Suprapubic skin (tissue), 4 donors: Measurements from ENCODE around the gene PADI6. TPM values are rescaled to one million over a fixed set of nuclear protein-coding genes. Genes with fewer than 3 reads are reported as not detected.

Experiments used
- DNase-seq, 2 donors: peaks; one replicate each; pipeline ENCODE4 v3.0.0-alpha.2; 2019; ENCODE audit warnings: low spot score in 2 of 2
- H3K27ac ChIP-seq: fragments of 200-600 bp; sonication (generic); one replicate; pipeline ENCODE4 v1.5.1; 2019
- H3K27me3 ChIP-seq: fragments of 200-600 bp; sonication (generic); one replicate; pipeline ENCODE4 v1.5.1; 2019
- H3K36me3 ChIP-seq: fragments of 200-600 bp; sonication (generic); one replicate; pipeline ENCODE4 v1.5.1; 2019
- H3K4me1 ChIP-seq: fragments of 200-600 bp; sonication (generic); one replicate; pipeline ENCODE4 v1.5.1; 2019
- H3K4me3 ChIP-seq: fragments of 200-600 bp; sonication (generic); one replicate; pipeline ENCODE4 v1.5.1; 2019; ENCODE audit warnings: mild to moderate bottlenecking
- H3K9me3 ChIP-seq: fragments of 200-600 bp; sonication (generic); one replicate; pipeline ENCODE4 v1.5.1; 2019
- EP300 ChIP-seq: sonication (generic); formaldehyde crosslinking; IDR thresholded peaks from one replicate; pipeline ENCODE4 v1.6.1; 2017; ENCODE audit warnings: antibody characterized with exemption
- POLR2A ChIP-seq, 2 donors: fragments of 450-650 bp; IDR thresholded peaks; one replicate each; pipeline ENCODE4 v1.6.1; 2017; ENCODE audit warnings: antibody characterized with exemption in 2 of 2, mild to moderate bottlenecking in 2 of 2, moderate library complexity in 2 of 2
- POLR2AphosphoS5 ChIP-seq, 3 donors: sonication (generic); formaldehyde crosslinking; IDR thresholded peaks; one replicate each; pipeline ENCODE4 v1.6.1; 2017; ENCODE audit warnings: antibody characterized with exemption in 3 of 3
- WGBS: methylation state at CpG from one replicate; pipeline ENCODE4 v1.1.5; 2018; 5-methylcytosine and 5-hydroxymethylcytosine counted together
- total RNA-seq, 4 donors: library from RNA; depleted of rRNA; stranded (reverse); fragments of >200 nt; gene quantifications; one replicate each; pipeline ENCODE4 v1.1.0, GENCODE V29; 2016
- TF ChIP-seq, protein P1 (sequence below), 2 donors: fragments of 200-600 bp in 1 of 2; fragments of 450-650 bp in 1 of 2; sonication (generic) in 1 of 2; IDR thresholded peaks; one replicate each; pipeline ENCODE4 v1.5.1; 2016 to 2019; ENCODE audit warnings: antibody characterized with exemption in 2 of 2, mild to moderate bottlenecking in 1 of 2, moderate library complexity in 1 of 2

Gene PADI6
- total RNA-seq, 4 donors from 2014 or later: not detected

DNA sequence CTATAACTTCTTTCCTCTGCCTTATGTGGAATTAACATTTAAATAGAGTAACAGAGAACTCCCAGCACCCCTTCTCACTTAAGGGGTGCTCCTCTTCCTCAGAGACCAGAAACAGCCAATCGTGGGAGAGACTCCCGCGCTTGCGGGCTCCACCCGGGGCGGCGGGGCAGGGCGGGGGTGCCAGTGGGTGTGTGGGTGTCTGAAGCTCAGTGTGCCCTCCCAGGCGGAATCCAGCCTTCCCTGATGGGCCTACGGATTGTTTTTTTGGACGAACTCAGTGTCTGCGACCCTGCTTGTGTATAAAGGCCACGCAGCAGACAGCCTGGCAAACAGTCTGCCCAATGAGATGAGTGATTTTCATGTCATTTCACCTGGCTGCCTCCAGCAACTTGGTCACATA lies 61.3 kb downstream of the PADI6 start:
- Histone ChIP-seq H3K9me3 (no peaks in the 10 kb centered on the region), H3K4me3 (no peak overlapping the region), H3K4me1 (peaks cover 31% of the 10 kb centered on the region), H3K36me3 (peaks cover 22% of the 10 kb centered on the region), H3K27me3 (no peaks in the 10 kb centered on the region), H3K27ac (no peak overlapping the region)
- 91% methylated on average over 13 of the region's 13 CpGs for WGBS
- no peak for TF ChIP-seq POLR2A (IDR thresholded peaks at IDR 0.05)
- TF ChIP-seq POLR2AphosphoS5 (IDR thresholded peaks at IDR 0.05): no peak
- TF ChIP-seq EP300: no peak
- no peak for DNase-seq

DNA sequence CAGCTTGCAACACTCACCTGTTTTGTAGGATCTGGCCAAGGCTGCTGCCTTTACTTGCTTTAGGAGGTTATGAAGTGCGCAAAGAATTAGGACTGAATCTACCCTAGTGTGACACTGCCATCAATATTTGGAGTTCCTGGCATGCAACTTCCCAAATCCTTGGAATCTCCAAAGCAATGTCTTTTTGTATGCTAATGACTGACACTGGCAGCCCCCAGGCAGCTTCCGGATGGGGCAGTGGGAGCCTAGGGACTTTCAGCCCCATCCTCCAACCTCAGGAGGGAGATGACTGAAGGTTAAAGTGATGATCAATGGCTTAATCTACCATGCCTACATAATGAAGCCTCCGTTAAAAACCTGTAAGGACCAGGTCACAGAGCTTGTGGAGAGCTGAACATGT lies 62.0 kb downstream of the PADI6 start:
- no peak overlapping the region for H3K4me3 ChIP-seq
- H3K27me3 ChIP-seq: no peaks in the 10 kb centered on the region
- DNase-seq: no peak
- peaks cover 24% of the 10 kb centered on the region for H3K4me1 ChIP-seq
- TF ChIP-seq POLR2A (IDR thresholded peaks at IDR 0.05) (no peak), EP300 (no peak), POLR2AphosphoS5 (IDR thresholded peaks at IDR 0.05) (no peak)
- TF ChIP-seq, protein P1, sequence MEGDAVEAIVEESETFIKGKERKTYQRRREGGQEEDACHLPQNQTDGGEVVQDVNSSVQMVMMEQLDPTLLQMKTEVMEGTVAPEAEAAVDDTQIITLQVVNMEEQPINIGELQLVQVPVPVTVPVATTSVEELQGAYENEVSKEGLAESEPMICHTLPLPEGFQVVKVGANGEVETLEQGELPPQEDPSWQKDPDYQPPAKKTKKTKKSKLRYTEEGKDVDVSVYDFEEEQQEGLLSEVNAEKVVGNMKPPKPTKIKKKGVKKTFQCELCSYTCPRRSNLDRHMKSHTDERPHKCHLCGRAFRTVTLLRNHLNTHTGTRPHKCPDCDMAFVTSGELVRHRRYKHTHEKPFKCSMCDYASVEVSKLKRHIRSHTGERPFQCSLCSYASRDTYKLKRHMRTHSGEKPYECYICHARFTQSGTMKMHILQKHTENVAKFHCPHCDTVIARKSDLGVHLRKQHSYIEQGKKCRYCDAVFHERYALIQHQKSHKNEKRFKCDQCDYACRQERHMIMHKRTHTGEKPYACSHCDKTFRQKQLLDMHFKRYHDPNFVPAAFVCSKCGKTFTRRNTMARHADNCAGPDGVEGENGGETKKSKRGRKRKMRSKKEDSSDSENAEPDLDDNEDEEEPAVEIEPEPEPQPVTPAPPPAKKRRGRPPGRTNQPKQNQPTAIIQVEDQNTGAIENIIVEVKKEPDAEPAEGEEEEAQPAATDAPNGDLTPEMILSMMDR (IDR thresholded peaks at IDR 0.05): no peak
- H3K36me3 ChIP-seq: peaks cover 16% of the 10 kb centered on the region
- H3K27ac ChIP-seq: no peak overlapping the region
- WGBS: 72% methylated on average over 3 of the region's 3 CpGs
- H3K9me3 ChIP-seq: no peaks in the 10 kb centered on the region

DNA sequence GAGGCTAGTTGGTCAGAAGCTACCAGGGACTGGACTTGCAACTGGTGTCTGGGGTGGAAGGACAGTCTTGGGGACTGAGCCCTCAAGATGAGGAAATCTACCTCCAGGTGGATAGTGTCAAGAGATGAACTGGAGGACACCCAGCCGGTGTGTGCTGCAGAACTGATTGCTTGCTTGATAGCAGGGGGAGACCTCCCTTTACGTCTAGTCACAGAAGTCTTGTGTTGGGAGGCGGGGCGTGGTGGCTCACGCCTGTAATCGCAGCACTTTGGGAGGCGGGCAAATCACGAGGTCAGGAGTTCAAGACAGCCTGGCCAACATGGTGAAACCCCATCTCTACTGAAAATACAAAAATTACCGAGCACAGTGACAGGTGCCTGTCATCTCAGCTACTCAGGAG lies 62.6 kb downstream of the PADI6 start:
- WGBS: 77% methylated on average over 9 of the region's 9 CpGs
- Histone ChIP-seq H3K4me1 (peaks cover 23% of the 10 kb centered on the region), H3K9me3 (no peaks in the 10 kb centered on the region), H3K36me3 (peaks cover 16% of the 10 kb centered on the region), H3K27me3 (no peaks in the 10 kb centered on the region), H3K4me3 (no peak overlapping the region), H3K27ac (no peak overlapping the region)
- DNase-seq: no peak
- no peak for TF ChIP-seq POLR2AphosphoS5 (IDR thresholded peaks at IDR 0.05)
- TF ChIP-seq POLR2A (IDR thresholded peaks at IDR 0.05): no peak
- TF ChIP-seq, protein P1 (IDR thresholded peaks at IDR 0.05): no peak
- no peak for TF ChIP-seq EP300

DNA sequence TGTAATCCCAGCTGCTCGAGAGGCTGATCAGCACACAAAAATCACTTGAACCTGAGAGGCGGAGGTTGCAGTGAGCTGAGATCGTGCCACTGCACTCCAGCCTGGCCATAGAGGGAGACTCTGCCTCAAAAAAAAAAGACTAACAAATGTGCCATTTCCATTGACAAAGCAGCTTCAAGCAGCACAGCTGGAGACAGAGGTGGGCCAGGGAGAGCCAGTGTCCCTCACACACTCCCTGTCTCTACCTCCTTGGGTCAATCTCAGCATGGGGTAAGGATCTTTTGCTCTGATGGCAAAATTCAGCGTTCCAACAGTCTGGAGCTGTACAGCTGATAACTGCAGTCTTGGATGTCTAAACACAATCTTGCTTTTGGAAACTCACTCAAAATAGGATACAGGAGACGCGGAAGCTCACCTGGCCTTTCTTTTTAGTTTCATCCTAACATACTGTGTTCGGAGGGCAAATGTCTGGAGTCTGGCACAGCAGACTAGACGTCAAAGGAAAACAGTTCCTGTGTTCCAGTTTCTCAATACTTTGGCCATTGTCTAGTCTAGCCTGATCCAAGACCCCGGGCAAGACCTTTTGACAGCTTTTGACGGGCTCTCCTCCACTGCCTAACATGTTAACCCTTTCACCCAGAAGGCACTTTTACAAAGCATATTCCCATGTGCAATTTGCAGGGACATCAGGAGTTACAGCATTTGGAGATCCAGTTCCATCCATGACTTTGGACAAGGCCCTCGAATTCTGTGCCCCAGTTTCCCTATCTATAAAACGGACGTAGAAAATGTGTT lies 64.6 kb downstream of the PADI6 start:
- WGBS: 42% methylated on average over 13 of the region's 13 CpGs
- Histone ChIP-seq H3K27ac (peak overlapping the region; percentile 93), H3K27me3 (no peaks in the 10 kb centered on the region), H3K4me3 (peak overlapping the region; percentile 84), H3K4me1 (peaks cover 35% of the 10 kb centered on the region), H3K36me3 (peaks cover 16% of the 10 kb centered on the region), H3K9me3 (no peaks in the 10 kb centered on the region)
- TF ChIP-seq POLR2AphosphoS5 (IDR thresholded peaks at IDR 0.05) (no peak), POLR2A (IDR thresholded peaks at IDR 0.05) (no peak), EP300 (no peak)
- TF ChIP-seq, protein P1 (IDR thresholded peaks at IDR 0.05): no peak
- DNase-seq: no peak

DNA sequence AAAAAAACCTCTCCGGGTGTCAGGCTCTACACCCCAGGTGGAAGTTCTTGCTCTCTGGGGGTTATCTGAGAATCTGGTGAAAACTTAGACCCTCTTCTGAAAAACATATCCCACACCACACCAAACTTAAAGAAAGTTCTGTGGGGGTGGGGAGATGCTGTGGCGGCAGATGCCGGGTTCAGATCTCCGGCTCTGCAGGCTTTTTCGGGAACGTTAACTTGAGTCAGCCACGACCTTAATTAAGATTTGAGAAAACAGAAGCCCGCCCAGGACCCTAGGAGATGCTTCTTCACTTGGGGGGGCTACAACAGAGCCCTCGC lies 65.2 kb downstream of the PADI6 start:
- no peak for DNase-seq
- peak overlapping the region; percentile 84 for H3K4me3 ChIP-seq
- no peaks in the 10 kb centered on the region for H3K27me3 ChIP-seq
- no peaks in the 10 kb centered on the region for H3K9me3 ChIP-seq
- H3K36me3 ChIP-seq: peaks cover 15% of the 10 kb centered on the region
- 2% methylated on average over 8 of the region's 9 CpGs for WGBS
- peaks cover 41% of the 10 kb centered on the region for H3K4me1 ChIP-seq
- peak overlapping the region; percentile 93 for H3K27ac ChIP-seq
- TF ChIP-seq EP300: no peak
- TF ChIP-seq POLR2AphosphoS5 (IDR thresholded peaks at IDR 0.05): no peak
- TF ChIP-seq, protein P1 (IDR thresholded peaks at IDR 0.05): no peak
- no peak for TF ChIP-seq POLR2A (IDR thresholded peaks at IDR 0.05)
